Cardiac fibroblast (primary cell): ENCODE results near the gene PLPPR3.

Experiments
- DNase-seq, 2 donors: peaks; one replicate each; pipeline versions ENCODE4 v3.0.0 to v3.0.0-alpha.2; 2010; ENCODE audit warnings: low read depth in 2 of 2
- H3K4me3 ChIP-seq, 2 donors: replicated peaks in 1 of 2; 1 replicate in 1 of 2; 2 replicates in 1 of 2; pipeline ENCODE4 v1.5.1; 2011; ENCODE audit warnings: low read depth in 2 of 2, low read length in 2 of 2, mild to moderate bottlenecking in 2 of 2, moderate library complexity in 1 of 2
- TF ChIP-seq, protein P1 (sequence below): IDR thresholded peaks from one replicate; pipeline ENCODE4 v1.5.1; 2011; ENCODE audit warnings: low read depth, mild to moderate bottlenecking, low read length, inconsistent platforms

The PLPPR3 gene

GRCh38 chr19:800360-801029, 21.3 kb downstream of the PLPPR3 start:
- TF ChIP-seq, protein P1, sequence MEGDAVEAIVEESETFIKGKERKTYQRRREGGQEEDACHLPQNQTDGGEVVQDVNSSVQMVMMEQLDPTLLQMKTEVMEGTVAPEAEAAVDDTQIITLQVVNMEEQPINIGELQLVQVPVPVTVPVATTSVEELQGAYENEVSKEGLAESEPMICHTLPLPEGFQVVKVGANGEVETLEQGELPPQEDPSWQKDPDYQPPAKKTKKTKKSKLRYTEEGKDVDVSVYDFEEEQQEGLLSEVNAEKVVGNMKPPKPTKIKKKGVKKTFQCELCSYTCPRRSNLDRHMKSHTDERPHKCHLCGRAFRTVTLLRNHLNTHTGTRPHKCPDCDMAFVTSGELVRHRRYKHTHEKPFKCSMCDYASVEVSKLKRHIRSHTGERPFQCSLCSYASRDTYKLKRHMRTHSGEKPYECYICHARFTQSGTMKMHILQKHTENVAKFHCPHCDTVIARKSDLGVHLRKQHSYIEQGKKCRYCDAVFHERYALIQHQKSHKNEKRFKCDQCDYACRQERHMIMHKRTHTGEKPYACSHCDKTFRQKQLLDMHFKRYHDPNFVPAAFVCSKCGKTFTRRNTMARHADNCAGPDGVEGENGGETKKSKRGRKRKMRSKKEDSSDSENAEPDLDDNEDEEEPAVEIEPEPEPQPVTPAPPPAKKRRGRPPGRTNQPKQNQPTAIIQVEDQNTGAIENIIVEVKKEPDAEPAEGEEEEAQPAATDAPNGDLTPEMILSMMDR, result no peak
- peak overlapping the region; percentile 34 to 44 for H3K4me3 ChIP-seq
- DNase-seq, result peak; percentile 47 to 65

GRCh38 chr19:799076-799881, 22.5 kb downstream of the PLPPR3 start:
- H3K4me3 ChIP-seq, result peak overlapping the region; percentile 85 to 94
- DNase-seq, result peak; percentile 59 to 75
- TF ChIP-seq, protein P1, result peak; percentile 31

DNA sequence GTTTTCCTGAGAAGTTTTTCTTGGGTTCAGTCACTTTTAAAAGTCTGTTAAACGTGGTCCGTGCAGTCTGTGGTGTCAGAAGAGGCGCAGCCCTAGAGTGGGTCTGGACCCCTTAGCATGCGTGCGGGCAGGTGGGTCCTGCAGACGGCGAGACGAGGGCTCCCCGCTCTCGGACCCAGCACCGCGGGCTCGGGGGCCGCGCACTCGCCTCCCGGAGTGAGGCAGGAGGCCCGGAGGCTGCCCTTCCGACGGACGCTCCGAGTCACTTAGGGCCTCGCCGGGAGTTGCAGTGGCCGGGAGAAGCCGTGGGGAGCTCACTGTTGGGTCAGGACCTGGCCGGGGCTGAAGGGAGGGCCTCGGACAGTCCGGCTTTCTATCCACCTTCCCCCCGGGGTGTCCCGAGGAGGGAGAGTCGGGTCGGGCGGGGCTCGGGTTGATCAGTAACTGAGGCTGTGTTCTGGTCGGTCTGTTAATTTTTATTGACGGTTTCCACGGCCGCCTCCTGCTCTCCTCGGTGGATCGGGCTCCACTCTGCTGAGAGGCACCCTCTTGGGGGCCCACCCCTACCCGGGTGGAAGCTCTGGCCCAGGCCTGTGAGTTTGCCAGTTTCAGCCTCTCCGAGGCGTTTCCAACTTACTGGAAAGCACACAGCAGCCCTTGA, 23.2 kb downstream of the PLPPR3 start:
- peak in 1 of 2 donors; percentile 49 for DNase-seq
- TF ChIP-seq, protein P1, result no peak
- peak overlapping the region; percentile 85 to 94 for H3K4me3 ChIP-seq

GRCh38 chr19:797528-798414, 24.0 kb downstream of the PLPPR3 start:
- peak; percentile 90 to 97 for DNase-seq
- TF ChIP-seq, protein P1, result no peak
- peak overlapping the region; percentile 85 to 94 for H3K4me3 ChIP-seq

GRCh38 chr19:796692-797527, 24.8 kb downstream of the PLPPR3 start, which contains the start of gene PTBP1:
Gene PTBP1, plus strand, starts transcription at chr19:797452. Its CDS starts 46 bp downstream, at chr19:797498.
- TF ChIP-seq, protein P1, result no peak
- peak within 1 kb of the TSS; percentile 85 to 94 for H3K4me3 ChIP-seq
- DNase-seq, result peak; percentile 100
